HG03558 (cell line): ENCODE data around the gene ALDH3A1.

ENCODE experiments used
- ATAC-seq: cut with Tn5 transposase; IDR thresholded peaks from one replicate; pipeline ENCODE4 v1.9.1; 2021; ENCODE audit warnings: moderate number of reproducible peaks; ENCODE audit not compliant: unreplicated experiment; ENCODE audit errors: extremely low read depth

ALDH3A1 gene

GRCh38 chr17:19743101-19744100 lies 4.7 kb downstream of the ALDH3A1 start:
- no peak for ATAC-seq

GRCh38 chr17:19742495-19742894 lies 5.6 kb downstream of the ALDH3A1 start:
- no peak for ATAC-seq

DNA sequence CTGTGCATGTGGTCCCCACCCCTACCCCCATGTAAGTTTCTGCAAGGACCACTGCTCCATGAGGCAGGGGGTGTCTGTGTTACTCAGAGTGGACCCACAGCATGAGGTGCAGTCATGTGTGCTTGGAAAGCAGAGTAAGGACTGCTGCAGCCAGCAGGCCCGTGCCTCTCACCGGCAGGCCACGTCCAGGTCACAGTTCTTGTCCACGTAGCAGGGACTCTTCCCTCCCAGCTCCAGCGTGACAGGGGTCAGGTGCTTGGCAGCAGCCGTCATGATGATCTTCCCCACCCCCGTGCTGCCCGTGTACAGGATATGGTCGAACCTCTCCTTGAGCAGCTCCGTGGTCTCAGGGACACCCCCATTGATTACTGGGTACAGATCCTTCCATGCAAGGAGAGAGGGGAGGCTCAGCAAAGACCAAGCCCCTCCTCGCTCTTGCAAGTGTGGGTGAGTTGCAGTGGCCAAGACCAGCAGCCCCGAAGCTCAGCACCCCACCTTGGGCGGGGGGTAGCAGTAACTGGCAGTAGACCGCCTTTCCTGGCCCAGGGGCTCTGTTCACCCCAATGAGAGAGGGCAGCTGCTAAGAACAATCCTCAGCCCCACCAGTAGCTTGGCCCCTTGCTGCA lies 6.2 kb downstream of the ALDH3A1 start:
- no peak for ATAC-seq

- no peak for ATAC-seq
Observed at GRCh38 chr17:19740933-19741332, 7.2 kb downstream of the ALDH3A1 start.

- no peak for ATAC-seq
Observed at GRCh38 chr17:19739241-19740201, 8.6 kb downstream of the ALDH3A1 start.

GRCh38 chr17:19738757-19739156 lies 9.3 kb downstream of the ALDH3A1 start:
- no peak for ATAC-seq

DNA sequence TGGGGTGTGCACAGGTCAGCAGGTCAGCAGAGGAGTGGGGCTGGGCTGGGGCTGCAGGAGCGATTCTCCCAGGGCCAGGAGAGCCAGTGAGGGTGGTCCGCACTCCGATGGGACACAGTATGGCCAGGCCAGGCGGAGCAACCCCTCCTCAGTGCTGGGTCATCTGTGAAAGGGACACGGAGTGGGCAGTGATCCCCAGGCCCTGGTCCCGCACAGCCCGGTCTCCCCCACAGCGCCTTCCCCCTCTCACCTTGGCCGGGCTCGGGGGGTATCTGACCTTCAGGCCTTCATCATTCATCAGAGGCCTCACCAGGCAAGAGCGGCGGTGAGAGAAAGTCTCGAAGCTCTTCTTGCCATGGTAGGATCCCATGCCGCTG lies 10.0 kb downstream of the ALDH3A1 start:
- no peak for ATAC-seq

- ATAC-seq = no peak
Observed at GRCh38 chr17:19737305-19738072, 10.6 kb downstream of the ALDH3A1 start.

DNA sequence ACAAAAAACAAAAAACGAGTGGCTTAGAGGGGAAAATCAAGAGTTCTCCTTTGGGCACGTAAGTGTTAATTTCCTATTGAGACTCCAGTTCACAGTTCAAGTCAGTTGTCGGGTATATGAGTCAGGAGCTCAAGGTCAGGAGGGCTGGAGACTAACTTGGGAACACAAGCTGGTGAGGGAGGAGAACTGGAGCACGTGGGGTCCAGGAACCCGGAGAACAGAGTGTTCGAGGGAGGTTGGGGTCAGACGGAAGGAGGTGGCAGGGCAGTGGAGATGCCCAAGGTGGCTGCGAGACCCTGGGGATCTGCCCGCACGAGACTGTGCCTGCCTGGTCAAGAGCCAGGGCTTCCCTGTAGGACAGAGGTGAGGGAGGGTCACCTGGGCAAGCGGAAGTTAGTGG lies 12.0 kb downstream of the ALDH3A1 start:
- ATAC-seq = no peak

DNA sequence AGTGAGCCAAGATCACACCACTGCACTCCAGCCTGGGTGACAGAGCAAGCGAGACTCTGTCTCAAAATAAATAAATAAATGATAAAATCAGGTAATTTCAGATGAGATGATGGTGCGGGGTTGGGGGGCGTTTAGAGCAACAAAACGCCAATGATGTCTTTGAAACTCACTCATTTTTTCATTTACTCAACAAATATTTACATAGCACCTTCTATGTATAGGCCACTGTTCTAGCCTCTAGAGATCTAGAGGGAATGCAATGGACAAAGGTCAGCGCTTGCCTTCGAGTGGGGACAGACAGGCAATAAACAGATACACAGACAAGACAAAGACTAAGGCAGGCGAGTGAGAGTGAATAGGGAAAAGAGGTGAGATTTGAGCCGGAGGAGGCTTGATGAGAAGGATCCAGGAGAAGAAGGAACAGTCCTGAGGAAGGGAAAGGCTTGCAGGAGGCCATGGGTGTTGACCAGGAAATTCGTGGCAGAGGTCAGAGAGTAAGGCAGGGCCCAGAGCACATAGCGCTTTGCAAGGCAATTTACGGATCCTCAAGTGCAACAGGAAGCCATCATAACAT lies 14.1 kb downstream of the ALDH3A1 start:
- ATAC-seq = no peak

DNA sequence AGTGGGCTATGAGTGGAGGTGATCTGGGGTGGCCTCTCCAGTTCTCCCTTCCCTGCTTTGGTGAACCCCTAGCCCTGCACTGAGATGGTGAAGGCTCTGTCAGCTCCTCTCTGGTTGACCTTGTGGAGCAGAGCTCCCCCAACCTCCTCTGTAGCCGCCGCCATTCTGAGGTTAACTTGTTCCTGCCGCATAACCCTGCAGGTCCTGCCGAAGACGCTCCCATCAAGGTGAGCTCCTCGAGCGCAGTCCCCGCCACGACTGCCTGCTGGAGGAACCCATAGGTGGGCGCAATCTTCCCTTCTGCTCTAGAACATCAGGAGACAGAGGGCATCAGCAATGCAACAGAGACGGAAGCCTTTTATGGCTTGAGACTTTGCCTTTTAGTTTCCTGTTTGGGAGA lies 16.5 kb downstream of the ALDH3A1 start:
- no peak for ATAC-seq

GRCh38 chr17:19730843-19731242 lies 17.3 kb downstream of the ALDH3A1 start:
- no peak for ATAC-seq

DNA sequence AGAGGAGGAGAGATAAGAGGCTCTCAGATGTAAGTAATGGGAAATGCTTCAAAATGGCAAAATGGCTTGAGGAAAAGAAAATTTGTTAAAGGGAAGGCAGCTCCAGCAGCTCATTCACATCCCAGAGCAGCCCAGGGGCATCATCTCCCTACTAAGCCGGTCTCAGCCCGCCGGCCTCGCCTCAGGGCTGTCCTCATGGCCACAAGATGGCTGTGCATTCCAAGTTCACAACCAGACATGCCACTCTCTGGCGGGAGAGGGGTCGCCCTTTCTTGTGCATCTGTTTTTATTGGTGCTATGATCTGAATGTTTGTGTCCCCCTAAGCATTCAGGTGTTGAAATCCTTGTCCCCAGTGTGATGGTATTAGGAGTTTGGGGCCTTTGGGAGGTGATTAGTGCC lies 18.2 kb downstream of the ALDH3A1 start:
- no peak for ATAC-seq

DNA sequence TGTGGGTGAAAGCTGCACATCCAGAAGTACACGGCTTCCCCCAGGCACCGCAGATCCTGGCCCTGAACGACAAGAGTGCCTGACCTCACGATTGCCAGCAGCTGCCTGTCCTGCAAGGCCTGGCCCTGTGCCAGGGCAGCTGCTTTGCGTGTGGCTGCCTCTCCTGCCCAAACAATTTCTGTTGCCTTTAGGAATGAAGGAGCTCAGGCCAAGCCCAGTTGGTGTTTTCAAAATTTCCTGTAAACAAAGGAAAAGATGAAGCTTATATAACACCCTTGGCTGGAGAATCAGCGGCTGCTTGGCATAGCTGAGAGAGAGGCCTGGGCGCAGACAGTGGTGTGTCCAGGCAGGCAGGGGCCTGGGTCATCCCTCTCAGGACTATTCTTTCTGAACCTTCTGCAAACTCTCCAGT lies 20.0 kb downstream of the ALDH3A1 start:
- no peak for ATAC-seq

- ATAC-seq = no peak
Observed at GRCh38 chr17:19727501-19728078, 20.5 kb downstream of the ALDH3A1 start.

GRCh38 chr17:19726631-19727376 lies 21.3 kb downstream of the ALDH3A1 start:
- no peak for ATAC-seq

DNA sequence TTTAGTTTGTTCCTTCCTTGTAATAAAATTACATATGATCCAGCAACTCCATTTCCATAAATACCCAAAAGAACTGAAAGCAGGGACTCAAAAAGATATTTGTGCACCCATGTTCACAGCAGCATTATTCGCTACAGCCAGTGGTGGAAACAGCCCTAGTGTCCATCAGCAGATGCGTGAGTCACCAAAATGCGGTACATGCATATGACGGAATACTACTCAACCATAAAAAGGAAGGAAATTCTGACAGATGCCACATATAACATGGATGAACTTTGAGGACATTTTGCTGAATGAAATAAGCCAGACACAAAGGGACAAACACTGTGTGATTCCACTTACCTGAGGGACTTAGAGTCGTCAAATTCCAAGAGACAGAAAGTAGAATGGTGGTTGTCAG lies 22.6 kb downstream of the ALDH3A1 start:
- no peak for ATAC-seq
